ENCODE measurements around the gene MYCBP2.

The MYCBP2 gene

GRCh38 chr13:77067519-77067918 lies 259.4 kb downstream of the MYCBP2 start:
- DNase-seq, result no peak

GRCh38 chr13:77065461-77066147 lies 261.3 kb downstream of the MYCBP2 start:
- DNase-seq, result no peak

- DNase-seq, result no peak
Measured at GRCh38 chr13:77062097-77062496, 264.8 kb downstream of the MYCBP2 start.

- no peak for DNase-seq
Measured at GRCh38 chr13:77061362-77061761, 265.5 kb downstream of the MYCBP2 start.

DNA sequence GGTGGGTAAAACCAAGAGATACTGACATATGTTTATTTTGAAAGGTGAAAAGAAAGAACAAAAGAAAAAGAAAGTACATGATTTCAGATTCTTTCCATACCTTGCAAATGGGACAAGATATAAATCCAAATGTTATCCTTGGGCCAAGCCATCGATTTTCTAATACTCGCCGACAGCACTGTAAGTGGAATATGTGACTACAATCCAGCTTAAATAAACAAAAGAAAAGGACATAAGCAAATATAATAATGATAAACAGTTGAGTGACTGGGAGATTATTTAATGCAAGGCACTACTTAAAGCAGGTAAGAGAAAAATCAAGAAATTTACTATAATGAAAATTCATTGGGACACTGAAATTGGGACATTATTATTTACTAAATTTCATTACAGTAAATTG lies 270.0 kb downstream of the MYCBP2 start:
- no peak for DNase-seq

DNA sequence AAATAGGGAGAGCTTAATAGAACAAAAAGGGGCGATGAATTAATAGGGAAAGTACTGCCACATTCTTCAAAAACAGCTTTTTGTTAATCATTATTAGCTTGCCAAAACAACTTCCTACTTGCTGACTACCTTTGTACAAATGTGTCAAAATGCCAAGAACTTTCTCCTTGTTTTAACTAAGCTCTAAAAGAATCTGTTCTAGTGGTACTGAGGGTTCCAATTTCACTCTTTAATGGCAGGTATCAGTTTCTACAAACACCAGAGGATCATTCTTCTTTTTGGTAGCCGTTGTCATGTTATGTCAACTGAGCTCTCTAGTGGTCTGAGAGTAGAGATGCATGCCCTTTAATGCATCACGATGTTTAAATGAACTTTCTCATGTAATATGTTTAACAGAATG lies 270.5 kb downstream of the MYCBP2 start:
- no peak for DNase-seq

DNA sequence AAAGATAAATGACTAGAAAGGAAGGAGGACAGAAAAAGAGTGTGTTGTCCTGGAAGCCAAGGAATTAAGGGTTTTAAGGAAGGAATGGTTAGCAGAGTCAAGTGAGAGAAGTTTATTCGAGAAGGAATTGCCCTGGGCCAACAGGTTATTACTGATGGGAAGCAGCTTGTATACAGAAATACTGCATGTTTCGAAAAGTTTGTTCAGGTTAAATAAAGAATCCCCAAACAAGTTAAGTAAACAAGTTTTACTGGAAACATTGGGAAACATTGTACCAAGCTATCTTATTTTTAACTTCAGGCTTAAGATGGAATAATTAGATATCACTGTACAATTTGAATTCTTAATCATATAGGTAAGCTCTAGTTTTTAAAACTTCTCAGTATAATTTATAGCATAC lies 271.7 kb downstream of the MYCBP2 start:
- no peak for DNase-seq

DNA sequence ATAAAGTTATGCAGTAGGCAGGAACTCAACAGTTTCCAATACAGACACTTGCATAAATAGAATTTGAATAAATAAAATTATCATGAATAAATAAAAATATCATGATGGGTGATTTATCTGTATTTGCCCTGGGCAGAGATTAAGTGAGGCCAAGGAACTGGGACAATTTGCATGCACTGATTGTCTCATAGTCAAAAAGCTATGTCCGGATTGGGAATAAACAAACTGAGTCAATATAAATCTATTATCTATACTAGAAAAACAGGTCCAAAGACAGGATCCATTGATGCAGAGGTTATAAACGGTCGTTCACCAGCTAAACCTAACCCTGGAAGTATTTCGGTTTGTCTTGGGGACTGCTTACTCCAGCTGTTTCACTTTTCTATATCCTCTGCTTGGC lies 273.7 kb downstream of the MYCBP2 start:
- DNase-seq, result no peak

GRCh38 chr13:77048681-77049080 lies 278.2 kb downstream of the MYCBP2 start:
- DNase-seq, result no peak

GRCh38 chr13:77047649-77048343 lies 279.1 kb downstream of the MYCBP2 start:
- no peak for DNase-seq

- DNase-seq, result no peak
Measured at GRCh38 chr13:77042566-77043177, 284.2 kb downstream of the MYCBP2 start.

DNA sequence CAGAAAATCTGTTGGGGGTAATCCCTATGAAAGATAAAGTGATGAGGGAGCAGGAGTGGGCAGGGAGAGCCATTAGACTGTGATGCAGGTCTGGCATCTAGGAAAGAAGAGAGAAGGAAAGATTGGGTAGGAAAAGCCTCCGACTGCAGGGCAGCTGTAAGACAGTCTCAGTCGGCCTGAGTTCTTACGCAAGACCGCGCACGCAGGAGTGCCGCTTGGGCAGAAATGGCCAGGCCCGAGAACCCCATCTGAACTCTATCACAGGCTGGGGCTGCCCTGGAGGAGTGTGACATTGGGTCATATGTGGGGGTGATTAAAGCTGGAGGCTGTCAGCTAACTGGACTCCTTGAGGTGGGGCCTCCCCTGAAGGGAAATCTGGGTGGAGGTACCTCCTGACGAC lies 286.1 kb downstream of the MYCBP2 start:
- no peak for DNase-seq

GRCh38 chr13:77040076-77040475 lies 286.8 kb downstream of the MYCBP2 start:
- no peak for DNase-seq

DNA sequence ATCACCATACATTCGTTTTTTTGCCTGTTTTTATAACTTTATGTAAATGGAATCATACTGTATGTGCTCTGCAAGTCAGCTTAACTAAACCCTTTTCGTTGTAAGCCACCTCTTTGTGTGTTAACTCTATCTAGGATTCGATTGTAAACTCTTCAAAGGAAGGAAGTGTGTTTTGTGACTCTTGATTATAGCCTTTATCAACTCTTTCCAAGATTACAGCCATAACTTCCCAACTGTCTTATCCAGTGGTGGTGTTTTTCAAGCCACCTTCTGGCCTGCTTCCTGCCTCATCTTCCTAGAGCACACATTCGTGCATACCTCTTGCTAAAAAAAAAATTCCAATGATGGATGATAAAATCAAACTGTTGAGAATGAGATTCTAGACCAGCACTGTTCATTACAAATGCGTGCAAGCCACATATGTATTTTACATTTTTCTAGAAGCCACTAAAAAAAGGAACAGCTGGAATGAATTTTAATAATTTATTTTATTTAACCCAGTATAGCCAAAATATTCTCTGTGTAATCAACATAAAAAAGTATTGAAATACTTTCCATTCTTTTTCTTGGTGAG lies 287.9 kb downstream of the MYCBP2 start:
- no peak for DNase-seq

- no peak for DNase-seq
Measured at GRCh38 chr13:77036279-77036678, 290.6 kb downstream of the MYCBP2 start.

DNA sequence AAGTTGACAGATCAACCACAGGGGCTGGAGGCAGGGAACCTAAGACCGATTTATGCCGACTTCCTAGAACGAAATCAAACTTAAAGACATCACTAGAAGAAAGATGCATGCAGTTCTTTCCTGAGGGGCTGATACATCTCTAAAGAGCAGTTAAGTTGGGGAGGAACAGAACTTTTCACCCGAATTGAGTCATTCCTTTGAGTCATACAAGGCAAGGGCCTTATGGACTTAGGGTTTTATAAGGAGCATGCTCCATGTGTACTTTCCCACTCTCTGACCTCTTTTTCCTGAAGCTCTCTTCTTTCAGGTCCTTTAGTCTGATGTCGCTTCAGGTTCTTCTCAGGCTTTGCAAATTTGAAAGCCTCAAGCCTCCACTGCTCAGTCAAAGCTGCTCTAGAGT lies 292.0 kb downstream of the MYCBP2 start:
- DNase-seq, result no peak

GRCh38 chr13:77033717-77034302 lies 293.1 kb downstream of the MYCBP2 start:
- DNase-seq, result no peak

DNA sequence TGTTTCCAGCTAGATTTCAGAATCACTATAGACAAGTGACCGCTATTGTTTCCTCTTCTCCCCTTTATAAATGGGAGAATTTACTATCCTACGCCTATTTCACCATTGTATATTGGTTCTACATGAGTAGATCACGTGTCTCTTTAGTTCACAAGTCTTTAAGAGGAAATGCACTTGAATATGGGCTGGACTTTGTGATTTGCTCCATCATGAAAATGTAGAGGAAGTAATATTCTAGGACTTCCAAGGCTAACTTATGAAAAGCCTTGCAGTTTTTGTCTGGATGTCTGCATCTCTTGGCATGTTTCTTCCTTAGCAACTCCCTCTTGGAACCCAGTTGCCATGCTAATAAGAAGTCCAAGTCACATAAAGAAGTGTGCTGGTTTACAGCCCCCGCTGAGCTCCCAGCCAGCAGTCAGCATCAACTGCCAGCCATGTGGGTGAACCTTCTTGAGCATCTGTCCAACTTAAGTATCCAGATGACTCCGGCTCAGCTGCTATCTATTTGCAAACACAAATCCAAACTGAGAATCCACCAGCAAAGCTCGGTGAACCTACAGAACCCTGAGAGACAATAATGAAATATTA lies 295.1 kb downstream of the MYCBP2 start:
- DNase-seq, result no peak

DNA sequence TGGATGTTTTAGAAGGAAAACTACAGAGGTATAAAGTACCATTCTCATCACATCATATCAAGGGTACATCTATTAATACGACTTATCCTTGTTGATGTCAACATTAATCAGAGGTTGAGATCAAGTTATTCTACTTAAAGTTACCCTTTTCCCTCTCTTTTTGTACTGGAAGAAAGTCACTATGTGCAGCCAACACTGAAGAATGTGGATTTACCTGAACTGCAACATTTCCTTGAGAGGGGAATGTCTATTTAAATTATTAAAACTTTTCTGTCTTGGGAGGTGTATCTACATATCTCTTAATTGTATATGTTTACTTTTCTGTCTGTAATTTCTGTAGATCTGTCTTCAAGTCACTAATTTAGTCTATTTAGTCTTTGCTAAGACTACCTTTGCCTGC lies 297.5 kb downstream of the MYCBP2 start:
- no peak for DNase-seq

DNA sequence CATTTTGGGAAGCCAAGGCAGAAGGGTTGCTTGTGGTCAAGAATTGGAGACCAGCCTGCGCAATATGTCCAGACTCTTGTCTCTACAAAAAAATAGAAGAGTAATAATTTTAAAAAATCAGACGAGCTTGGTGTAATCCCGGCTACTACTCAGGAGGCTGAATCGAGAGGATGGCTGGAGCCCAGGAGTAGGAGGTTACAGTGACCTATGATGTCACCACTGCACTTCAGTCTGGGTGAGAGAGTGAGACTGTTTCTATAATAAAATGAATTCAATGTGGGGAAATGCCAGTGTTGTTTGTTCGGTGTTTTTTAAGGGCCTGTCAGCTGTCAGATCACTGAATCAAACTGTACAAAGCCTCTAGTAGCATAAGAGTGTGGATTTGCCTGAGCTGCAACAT lies 298.7 kb downstream of the MYCBP2 start:
- DNase-seq, result no peak

- DNase-seq, result peak; percentile 92
Measured at GRCh38 chr13:77026861-77027621, 299.9 kb downstream of the MYCBP2 start, which contains the start of gene FBXL3. Gene FBXL3, minus strand, starts transcription at chr13:77027159. Its CDS starts 5,299 bp downstream, at chr13:77021860.

- peak; percentile 87 for DNase-seq
Measured at GRCh38 chr13:77026255-77026860, 300.5 kb downstream of the MYCBP2 start.
